HG02970 (cell line): ENCODE data around the gene RASGRF2.
"Not testable (repeated sequence)": the region's sequence is repeated elsewhere in the genome, so short reads cannot be mapped to it uniquely, and the experiment has no call there.

ENCODE experiments used
- ATAC-seq: cut with Tn5 transposase; IDR thresholded peaks from one replicate; pipeline ENCODE4 v1.9.1; 2021; ENCODE audit warnings: mild to moderate bottlenecking, moderate library complexity, moderate number of reproducible peaks; ENCODE audit not compliant: unreplicated experiment, low FRiP score

The RASGRF2 gene

DNA sequence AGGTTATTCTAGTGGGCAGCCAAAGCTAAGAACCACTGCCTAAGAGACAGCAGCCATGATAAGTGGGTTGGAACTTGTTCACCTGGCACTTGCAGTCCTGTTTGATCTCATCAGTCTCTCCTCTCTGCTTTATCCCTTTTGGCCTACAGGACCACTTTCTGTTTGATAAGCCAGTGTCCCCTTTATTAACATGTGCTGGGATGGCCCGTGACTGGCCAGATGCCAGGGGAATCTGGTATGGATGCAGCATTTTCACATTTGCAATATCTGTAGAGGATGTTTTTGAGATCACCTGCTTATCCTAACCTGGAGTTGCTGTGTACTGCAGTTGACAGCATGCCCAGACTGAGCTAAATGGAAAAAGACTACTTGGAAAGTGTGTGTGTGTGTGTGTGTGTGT lies 296.6 kb downstream of the RASGRF2 start:
- ATAC-seq, result no peak

GRCh38 chr5:81262796-81263195 lies 302.6 kb downstream of the RASGRF2 start:
- ATAC-seq, result not testable (repeated sequence)

GRCh38 chr5:81265101-81265500 lies 304.9 kb downstream of the RASGRF2 start:
- no peak for ATAC-seq

DNA sequence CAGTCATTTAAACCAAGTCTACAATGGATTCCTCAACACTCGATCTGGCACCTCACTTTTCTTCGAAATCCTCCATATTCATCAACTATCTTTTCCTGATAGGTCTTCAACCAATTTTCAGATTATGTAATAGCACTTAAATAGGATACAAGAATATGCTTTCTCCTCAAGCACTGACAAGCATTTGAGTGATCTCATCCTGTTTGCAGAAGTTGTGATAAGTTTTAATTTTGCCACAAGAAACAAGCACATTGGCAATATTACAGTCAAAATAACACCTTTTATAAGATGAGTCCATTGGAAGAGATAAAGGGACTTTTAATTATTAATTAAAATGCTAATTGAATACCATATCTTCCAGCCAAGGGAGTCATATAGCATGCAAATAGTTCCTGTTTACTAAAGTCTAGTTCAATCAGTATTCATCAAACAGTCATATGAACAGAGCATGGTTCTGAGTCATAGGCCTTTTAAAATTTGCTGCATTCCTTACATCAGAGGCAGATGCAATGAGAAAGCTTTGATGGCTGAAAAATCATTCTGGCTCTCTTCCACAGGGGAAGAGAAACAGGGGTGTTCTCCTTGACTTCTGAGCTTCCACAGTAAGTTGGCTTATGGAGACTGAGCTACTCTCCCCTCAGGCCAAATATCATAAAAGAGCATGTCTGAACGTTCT lies 308.5 kb downstream of the RASGRF2 start:
- no peak for ATAC-seq

DNA sequence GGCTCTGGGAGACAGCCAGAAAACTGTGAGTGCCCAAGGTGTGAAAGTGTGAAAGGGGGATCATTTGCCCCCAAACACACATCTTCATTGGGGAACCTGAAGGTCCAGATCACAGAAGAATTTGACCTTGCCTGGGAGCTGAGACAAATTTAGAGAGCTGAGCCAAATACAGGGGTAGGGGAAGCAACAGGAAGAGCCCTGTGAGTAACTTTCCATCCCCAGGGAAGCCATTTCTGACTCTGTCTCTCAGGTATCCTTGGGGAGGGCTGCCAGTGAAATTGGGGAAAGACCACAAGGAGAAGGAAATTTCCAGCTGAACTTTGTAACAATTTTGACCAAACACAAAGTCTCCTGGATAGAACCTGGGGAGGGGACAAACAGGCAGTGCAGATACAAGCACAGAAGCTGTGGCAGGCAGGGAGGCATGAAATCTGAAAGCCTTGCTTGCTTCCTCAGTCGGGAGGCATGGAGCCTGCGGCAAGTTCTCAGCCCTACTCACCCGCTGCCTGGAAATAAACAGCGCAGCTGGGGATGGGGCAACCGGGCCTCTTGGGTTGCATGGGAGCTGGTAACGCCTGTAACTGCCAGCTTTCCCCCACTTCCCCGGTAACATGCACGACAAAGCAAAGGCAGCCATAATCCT lies 309.7 kb downstream of the RASGRF2 start:
- ATAC-seq, result no peak

DNA sequence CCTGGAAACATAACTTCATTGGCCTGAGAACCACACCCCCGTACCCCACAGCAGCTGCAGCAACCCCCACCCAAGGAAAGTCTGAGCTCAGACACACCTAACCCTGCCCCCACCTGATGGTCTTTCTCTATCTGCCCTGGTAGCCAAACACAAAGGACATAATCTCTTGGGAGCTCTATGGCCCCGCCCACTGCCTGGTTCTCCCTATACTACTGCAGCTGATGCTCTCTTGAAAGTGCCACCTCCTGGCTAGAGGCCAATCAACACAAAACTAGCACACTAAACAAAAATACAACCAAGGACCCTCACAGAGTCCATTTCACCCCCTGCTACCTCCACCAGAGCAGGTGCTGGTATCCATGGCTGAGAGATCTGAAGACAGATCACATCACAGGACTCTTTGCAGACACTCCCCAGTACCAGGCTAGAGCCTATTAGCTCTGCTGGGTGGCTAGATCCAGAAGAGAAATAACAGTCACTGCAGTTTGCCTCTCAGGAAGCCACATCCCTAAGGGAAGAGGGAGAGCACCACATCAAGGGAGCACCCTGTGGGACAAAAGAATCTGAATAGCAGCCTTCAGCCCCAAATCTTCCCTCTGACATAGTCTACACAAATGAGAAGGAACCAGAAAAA lies 310.3 kb downstream of the RASGRF2 start:
- not testable (repeated sequence) for ATAC-seq
